Effector CD4-positive, alpha-beta T cell (primary cell): ENCODE data around the gene C2CD2.

Experiments
- DNase-seq: peaks from one replicate; pipeline ENCODE4 v3.0.0-alpha.2; 2020

The C2CD2 gene

DNA sequence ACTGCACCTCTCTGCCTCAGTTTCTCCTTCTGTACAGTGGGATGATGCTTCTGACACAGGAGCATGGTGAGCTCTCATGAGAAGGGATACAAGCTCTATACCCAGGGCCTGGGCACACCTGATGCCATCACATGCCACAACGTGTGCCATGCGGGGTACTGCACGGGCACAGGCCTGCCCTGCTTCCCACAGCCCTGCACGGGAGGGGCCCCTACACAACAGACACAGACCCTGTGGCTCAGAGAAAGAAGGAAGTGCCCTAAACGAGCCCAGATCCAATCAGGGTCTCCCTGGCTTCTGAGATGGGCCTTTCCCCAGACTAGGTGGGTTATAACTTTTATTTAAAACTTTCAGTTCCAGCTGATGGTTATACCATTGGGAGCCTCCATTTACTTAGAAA, 24.6 kb downstream of the C2CD2 start:
- DNase-seq: no peak

DNA sequence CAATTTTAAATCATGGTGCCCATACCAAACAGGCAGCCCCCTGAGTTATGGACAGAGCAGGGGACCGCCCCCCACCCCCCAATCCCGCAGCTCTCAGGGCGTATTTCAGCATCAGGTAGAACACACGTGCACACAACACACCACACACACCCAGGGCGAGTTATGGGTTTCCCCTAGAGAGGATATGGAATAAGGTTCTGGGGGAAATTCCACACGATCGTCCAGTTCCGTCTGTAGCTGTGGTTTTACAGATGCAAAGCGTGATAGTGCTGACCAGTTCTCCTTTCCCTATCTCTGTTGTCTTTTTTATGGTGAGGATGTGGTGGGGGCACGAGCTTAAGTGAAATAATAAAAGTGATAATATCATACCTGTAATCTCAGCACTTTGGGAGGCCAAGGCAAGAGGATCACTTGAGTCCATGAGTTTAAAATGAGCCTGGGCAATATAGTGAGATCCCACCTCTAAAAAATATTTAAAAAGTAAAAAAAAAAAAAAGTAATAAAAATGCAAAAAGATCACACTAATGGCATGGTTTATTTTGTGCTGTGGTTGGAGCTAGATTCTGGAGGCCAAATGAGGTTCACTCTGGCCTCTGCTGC, 25.1 kb downstream of the C2CD2 start:
- no peak for DNase-seq

DNA sequence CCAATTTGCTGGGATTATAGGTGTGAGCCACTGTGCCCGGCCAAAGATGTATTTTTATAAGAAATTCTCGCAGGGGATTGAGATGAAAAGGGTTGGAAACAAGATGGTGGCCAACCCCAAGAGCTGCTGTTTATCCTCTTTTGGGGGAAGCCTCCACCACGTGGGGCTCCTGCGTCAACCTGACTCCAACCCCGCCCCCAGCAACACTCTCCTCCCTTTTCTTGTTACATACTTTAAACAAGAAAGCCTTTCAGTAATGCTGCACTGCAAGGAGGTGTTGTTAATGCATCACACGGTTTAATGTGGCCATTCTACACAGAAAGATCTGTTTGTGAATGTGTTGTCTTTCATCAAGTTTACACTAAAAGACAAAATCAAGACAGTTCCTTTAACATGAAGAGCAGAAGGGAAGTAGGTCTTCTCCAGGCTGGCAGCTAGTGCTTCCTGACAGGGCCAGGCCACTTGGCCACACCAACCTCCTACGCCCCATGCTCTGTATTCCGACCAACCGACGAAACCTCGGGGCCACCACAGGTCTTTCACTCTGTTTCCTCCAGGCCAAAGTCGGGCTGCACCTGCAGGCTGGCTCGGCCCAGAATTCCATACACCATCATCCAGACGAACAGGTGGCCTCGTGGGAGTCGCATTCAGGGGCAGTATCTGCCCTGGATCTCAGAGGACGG, 25.9 kb downstream of the C2CD2 start:
- no peak for DNase-seq

DNA sequence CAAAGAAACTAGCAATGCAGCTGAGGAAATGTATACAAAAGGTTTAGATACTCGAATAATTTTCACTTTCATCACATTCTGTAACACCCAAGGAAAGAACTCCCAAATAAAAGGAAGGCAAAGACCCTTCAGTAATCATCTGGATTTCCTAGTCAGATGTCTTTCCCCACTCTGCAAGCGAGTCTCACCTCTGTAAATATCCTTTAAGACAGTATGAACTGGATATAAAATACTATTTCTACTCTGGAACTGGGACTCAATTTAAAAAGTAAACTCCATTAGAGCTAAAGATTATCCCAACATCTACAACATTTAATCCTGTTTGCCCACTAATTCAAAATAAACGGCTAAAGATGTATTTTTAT, 27.0 kb downstream of the C2CD2 start:
- no peak for DNase-seq

DNA sequence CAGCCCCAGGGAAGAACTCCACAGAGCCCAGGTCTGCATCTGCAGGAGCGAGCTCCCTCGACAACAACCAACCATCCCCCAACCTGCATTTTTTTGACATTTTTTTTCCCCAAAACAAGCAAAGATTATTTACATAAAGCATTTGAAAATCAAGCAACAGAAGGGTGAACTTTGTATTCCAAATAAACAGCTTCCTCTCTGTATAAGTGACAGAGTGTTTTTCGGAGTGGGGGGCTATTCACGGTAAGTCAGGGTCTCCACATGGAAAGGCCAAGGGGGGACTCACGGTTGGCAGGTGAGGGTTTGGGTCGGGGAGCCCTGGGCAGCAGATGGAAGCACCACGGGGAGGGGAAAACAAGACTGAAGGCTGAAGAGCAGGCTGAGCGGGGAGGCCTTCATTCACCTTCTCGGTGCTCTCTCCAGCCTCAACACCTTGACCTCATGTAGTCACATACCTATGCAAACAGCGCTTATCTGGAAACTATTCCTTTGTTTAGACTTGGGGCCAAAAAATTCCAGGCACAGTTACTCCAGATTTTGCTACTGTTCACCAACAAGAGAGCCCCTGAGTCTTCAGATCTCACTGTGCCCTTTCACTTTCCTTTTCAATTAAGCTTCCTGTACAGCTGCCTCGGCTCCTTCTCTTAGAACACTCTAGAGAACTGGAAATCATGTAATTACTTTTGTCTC, 27.6 kb downstream of the C2CD2 start:
- no peak for DNase-seq

DNA sequence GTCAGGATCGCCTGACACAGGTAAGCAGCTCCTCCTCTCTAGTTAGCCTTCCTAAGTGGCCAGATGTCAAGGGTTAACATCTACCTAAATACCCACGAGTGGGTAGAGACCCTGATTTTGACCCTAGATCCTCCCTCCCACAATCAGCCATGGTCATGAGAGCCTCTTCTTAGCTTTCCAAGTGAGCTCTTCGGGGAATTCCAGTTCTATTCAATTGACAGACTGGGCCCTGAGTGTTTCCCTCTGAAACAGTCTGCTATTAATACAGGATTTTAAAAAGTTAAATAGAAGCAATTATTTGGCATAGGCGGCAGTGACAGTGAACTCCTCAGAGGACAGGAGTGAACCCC, 28.1 kb downstream of the C2CD2 start:
- no peak for DNase-seq

DNA sequence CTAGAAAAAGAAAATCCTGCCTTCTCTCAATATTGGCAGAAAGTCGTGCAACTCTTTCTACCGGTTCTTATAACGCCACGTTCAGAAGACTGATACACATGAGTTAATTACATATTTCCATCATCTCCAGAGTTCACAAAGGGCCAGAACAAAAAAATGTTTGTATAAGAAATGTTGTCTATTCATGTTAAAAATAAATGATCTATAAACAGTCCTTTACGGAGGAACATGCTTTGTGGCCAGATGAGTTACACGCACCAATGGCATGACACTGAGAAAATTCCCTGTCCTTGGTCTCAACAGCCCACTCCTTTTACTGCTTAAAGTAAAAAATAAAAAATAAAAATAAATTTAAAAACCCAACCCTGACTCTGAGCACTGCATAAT, 29.5 kb downstream of the C2CD2 start:
- no peak for DNase-seq

DNA sequence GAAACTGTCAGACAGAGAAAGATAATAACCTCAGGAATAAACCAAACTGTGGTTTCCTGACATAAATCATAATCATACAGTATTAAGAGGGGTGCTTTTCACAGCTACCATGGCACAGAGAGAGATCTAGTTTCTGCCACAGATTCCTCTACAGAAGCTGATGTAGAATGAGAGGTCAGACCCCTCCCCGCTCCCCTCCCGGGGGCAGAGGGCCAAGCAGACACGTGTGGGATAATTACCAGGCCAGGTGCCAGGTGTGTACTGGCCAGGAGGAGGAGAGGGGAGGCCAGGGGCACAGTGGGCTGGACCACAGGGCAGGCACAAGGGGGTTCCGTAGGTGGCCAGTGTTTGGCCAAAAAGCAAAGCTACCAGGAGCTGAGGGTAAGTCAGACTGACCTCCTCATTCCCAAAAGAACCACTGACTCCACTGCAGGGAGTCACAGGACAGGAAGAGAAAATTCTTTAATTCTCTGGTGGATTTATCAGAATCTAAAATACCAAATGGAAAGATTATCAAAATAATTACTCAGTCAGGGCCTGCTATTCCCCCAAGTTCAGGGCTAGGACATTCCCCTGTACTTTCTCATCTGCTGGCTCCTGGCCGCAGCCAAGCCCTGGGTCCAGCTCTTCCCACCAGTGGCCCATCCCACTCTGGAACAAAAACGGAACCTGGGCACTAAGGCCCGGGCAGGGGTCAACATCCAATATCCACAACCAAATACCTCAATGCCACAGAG, 30.0 kb downstream of the C2CD2 start:
- DNase-seq: no peak

DNA sequence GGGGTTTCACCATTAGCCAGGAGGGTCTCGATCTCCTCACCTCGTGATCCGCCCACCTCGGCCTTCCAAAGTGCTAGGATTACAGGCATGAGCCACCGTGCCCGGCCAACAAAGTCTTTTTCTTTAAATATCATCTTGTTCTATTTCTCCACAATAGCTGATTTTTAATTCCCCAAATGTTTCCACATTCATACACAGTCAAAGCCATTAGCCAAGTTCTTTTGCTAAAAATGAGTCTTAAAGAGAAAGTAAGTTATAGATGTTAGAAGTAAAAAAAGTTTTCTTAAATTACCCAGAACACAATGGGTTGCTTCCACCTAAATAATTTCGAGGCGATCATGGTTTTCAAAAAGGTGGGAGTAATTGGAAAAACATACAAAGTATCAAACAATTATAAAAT, 30.6 kb downstream of the C2CD2 start:
- DNase-seq: no peak

DNA sequence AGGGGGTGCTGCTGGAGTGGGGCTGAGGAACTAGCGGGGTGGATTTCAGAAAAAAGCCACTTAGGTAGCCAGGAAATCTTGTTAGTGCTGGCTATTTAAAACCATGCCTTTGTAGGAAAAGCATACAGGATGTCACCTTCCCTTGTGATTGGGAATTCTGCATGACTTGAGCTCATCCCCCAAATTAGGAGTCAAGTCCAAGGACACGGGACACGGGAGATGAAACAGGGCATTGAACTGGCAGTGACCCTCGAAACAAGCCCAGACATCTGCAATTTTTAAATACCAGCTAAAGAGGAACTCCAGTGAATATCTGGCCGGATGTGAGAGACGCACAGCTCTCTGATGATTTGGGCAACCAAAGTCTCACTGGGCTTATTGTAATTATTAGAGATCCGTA, 32.8 kb downstream of the C2CD2 start:
- DNase-seq: no peak

DNA sequence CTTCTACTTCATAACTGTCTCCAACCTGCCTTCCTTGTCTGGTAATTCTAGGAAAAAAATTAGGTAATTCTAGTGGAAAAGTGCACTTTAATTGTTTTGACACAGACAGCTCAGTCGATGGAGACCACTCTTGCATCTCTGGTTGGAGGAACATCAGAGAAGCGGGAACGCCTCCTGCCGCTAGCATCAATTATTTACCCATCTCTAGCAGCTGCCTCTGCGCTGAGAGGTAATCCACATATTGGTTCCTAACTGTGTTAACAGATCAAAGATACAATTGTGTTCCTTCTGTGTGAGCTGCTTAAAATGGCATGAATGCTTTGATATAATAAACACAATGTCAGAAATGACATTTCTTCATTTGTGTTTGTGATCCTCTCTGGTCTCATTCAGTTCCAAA, 33.3 kb downstream of the C2CD2 start:
- DNase-seq: no peak

DNA sequence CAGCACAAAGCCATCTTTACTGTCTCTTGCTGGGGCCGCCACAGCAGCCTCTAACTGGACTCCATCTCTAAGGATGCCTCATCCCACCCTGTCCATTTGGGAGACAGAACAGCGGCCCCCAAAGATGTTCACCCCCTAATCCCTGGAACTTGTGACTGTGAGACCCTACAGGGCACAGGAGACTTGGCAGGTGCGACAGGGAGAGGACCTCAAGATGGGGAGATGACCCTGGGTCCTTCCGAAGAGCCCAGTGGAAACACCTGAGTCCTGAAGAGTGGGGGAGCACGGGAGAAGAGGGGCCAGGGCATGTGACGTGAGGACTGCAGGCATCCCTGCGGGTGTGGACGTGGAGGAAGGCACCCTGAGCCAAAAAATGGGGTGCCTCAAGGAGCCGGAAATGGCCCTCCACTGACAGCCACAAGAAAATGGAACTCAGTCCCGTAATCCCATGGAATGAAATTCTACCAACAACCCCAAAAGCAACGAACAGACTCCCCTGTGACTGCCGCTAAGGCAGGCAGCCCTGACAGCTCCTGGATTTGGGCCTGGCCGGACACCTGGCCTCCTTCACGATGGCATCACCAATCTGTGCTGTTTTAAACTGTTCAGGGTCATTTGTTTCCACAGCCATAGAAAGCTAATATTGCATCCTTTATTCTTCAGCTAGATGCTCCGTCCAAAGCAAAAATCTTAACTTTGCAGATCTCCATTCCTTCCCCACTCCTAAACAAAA, 34.0 kb downstream of the C2CD2 start:
- no peak for DNase-seq

DNA sequence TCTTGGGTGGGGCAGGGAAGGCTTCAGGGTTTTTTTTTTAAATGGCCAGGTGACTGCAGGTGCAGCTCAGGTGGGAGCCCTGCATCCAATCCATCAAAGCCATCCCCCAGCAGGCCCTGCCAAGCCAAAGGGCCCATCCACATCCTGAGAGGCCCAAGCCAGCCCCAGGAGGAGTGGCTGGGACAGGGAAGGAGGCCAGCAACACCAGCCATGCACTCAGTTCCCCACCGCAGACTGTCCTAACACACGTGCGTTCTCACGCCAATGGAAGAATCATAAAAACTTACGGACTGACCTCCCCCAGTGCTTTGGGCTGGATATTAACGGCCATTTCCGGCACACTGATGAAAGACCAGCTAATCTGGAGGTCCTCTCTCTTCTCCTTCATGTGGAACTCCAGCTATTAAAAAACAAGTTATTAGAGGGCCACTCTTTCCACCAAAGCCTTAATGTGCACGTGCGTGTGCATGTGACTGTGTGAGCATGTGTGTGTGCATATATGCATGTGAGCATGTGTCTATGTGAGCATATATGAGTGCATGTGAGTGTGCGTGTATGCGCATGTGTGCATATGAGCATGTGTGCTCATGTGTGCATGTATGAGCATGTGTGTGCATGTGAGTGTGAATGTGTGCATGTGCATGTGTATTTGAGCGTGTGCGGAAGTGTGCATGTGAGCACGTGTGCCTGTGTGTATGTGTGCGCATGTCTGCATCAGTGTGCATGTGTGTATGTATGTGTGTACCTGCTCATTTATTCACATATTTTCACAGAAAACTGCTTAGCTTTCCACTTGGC, 35.1 kb downstream of the C2CD2 start:
- no peak for DNase-seq

DNA sequence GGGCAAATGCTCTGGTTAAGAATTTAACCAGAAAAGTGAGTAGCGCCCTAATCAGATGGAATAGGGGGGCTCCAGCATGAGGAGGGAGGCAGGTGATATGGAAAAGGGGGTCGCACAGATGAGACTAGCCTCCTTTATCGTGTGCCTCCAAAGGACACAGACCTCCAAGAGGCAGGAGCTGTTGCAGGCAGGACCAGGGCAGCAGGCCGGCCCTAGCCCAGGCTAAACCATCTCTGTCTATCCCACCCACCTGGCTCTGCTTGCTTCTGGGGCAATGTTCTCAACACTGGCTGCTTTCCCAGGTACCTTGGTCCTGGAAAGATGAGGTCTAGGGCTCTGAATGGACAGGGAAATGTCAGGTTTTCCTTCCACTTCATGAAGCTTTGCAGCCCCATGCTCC, 36.3 kb downstream of the C2CD2 start:
- DNase-seq: no peak

DNA sequence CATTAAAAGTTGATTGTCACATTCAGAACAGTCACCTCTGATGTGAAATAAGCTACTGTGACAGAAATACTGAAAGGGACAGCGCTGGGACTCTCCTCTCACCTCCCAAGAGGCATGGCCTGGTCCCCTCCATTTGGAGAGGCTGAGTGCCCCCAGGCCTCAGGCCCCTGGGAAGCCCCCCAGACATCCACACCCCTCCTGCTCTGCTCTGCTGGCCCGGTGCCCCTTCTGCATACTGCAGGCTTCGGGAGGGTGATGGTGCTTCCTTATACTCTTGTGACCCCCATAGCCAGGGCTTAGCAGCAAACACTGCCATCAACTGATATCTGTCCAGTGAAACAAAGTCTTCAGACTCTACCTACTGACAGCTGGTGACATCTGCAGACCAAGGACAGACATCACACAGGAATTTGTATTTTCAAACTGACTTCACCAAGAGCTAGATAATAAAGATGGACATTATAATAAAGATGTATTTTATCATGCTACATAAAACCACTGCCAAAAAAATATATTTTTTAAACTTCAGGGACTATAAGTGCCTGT, 36.9 kb downstream of the C2CD2 start:
- DNase-seq: no peak

DNA sequence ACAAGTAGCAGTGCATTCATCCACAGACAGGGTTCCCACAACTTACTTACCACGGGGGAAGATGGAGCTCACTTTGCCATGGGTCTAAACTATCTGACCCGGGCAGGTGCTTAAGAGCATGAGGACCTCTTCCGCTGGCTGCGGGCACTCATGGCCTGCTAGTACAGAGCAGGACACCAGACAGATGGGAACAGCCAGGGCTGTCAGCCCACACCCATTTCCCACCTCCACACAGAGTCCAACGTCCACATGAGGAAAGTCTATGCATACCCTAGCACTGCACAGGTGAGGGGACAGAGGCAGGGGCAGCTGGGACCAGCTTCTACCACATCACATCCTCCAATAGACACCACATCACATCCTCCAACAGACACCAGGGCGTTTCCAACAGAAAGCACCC, 38.9 kb downstream of the C2CD2 start:
- no peak for DNase-seq

DNA sequence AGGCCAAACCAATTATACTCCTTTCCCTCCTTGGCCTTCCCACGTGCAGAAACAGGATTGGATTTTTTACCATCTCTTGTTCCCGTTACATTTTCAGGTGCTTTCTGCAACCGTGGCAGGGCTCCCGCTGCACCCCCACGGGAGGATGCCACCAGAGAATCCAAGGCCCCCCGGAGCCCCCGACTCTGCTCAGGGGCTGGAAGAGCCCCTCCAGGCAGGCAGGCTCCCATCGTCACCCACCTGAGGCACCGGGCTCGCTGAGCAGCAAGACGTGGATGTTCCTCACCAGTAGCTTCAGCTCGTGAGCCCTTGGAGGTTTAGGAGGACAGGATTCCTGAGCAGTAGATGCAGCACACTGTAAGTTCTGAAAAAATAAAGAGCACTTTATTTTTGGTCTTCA, 39.5 kb downstream of the C2CD2 start:
- DNase-seq: no peak

DNA sequence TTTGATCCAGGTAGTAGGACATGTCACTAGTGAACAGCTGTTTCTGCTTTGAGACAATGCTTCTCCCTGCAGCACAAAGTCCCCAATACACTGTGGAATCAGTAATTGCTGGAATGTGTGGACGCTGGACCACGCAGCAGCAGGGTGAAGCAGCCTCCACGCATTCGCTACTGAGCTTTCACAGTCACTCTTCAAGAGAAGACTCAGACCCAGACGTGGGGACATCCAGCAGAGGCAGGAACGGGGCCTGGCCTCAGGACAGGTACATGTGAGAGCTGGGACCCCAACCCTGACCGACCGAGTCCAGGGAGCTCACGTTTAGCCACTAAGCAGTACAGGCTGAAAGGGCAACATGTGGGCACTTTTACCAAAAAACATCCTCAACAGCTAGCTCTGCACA, 40.6 kb downstream of the C2CD2 start:
- no peak for DNase-seq

DNA sequence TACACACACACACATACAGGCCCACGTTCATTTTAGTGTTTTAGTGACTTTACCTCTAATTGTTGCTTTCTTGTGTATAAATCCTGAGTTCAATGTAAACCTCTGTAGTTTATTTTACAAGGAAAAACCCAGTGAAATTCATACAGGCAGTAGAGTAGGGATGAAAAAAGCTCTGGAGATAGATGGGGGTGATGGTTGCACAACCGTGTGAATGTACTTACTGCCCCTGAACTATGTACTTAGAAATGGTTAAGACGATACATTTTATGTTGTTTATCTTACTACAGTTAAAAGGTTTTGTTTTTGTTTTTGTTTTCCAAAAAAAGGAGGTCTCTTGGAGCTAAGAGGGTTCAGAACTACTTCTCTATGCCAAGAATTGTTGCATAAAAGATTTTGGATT, 45.0 kb downstream of the C2CD2 start:
- no peak for DNase-seq

DNA sequence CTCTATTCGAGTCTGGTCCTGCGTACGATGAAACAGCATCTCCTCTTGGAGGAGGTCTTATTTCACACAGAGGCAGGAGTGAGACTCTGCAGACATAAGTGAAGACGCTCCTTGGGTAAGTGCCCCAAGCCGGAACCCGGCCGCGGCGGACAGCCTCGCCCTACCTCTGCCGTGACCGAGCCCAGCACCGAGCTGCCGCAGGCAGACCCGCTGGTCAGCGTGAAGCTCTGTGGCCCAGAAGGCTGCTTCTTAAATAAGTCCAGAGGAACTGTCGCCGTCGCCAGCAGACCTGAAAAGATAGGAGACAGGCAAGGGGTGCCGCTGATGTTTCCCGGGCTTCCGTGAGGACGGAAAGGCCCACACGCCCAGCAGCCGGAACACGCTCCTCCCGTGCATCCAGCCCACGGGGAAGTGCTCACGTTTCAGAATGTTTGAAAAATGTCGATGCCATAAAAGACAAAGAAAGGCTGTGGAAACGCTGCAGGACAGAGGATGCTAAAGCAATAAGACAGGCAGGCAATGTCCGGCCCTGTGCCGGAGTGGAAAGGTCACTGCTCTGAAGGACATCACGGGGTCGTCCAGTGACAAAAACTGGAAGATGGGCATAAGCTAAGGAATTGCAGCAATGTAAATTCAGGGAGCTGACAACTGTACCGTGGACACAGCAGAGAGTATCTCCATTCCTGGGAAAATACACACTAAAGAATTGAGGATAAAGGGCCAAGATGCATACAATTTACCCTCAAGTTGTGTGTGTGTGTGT, 46.1 kb downstream of the C2CD2 start:
- no peak for DNase-seq

DNA sequence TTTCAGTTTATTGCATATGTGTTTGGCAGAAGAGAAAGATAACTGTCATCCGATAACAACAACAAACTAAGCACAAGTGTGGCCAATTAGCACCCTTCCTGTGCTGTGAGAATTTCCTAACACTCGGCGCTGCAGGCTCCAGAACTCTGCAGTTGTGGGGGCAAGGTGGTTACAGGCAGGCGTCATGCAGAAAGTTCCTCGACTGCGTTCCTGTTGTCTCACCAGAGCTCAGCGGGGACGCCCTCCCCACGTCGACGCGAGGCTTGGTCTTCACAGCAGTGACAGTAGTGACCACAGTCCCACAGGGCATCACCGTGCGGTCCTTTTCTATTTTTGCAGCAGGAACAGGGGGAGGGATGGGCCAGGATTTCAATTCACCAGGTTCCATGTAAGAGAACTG, 47.0 kb downstream of the C2CD2 start:
- no peak for DNase-seq
